Caco-2 (cell line): ENCODE results near the gene PLCG1. TPM values are rescaled to one million over a fixed set of nuclear protein-coding genes. Genes with fewer than 3 reads are reported as not detected.

Experiments used
- BruUV-seq: library from RNA; stranded (reverse); fragments of 400-500 nt; replicated peaks from 2 replicates; lab custom pipeline; 2021; lab: Mats Ljungman, UMichigan
- CTCF ChIA-PET: fragments of 300-600 bp; sonication (Branson Sonifier 250); formaldehyde crosslinking; loops from one replicate; lab custom pipeline; 2022; ENCODE audit warnings: antibody characterized with exemption; lab: Charles Lee
- POLR2A ChIA-PET: fragments of 300-600 bp; sonication (Branson Sonifier 250); formaldehyde crosslinking; loops from one replicate; lab custom pipeline; 2022; ENCODE audit warnings: antibody characterized with exemption; lab: Charles Lee
- DNase-seq, 2 experiments: peaks; one replicate each; pipeline versions ENCODE4 v3.0.0 to v3.0.0-alpha.2; 2020 to 2022
- H3K27me3 ChIP-seq: replicated peaks from 2 replicates; pipeline ENCODE4 v1.6.0; 2011; ENCODE audit warnings: low read length; ENCODE audit not compliant: control insufficient read depth, insufficient read depth
- H3K36me3 ChIP-seq: 2 replicates; pipeline ENCODE4 v1.5.1; 2011; ENCODE audit warnings: low read length; ENCODE audit not compliant: control insufficient read depth, insufficient read depth
- H3K4me1 ChIP-seq: fragments of 250-450 bp; sonication (Bioruptor Pico); 2 replicates; pipeline ENCODE4 v1.5.1; 2020; ENCODE audit warnings: mild to moderate bottlenecking
- H3K4me3 ChIP-seq: 2 replicates; pipeline ENCODE4 v1.5.1; 2011; ENCODE audit warnings: low read depth, mild to moderate bottlenecking, control low read depth, low read length
- H3K9me3 ChIP-seq: fragments of 250-450 bp; sonication (Bioruptor Pico); 2 replicates; pipeline ENCODE4 v1.5.1; 2020; ENCODE audit warnings: mild to moderate bottlenecking, moderate library complexity
- H3K27ac Mint-ChIP-seq: one replicate; pipeline ENCODE4 v1.8.0; 2022; ENCODE audit warnings: mixed read lengths; ENCODE audit not compliant: unreplicated experiment
- H3K27me3 Mint-ChIP-seq: one replicate; pipeline ENCODE4 v1.8.0; 2022; ENCODE audit warnings: mixed read lengths; ENCODE audit not compliant: insufficient read depth, unreplicated experiment
- H3K36me3 Mint-ChIP-seq: one replicate; pipeline ENCODE4 v1.8.0; 2022; ENCODE audit warnings: mild to moderate bottlenecking, mixed read lengths; ENCODE audit not compliant: insufficient read depth, unreplicated experiment
- H3K4me1 Mint-ChIP-seq: one replicate; pipeline ENCODE4 v1.8.0; 2022; ENCODE audit warnings: low read depth, mixed read lengths; ENCODE audit not compliant: unreplicated experiment
- H3K4me3 Mint-ChIP-seq: one replicate; pipeline ENCODE4 v1.8.0; 2022; ENCODE audit warnings: mild to moderate bottlenecking, moderate library complexity, mixed read lengths; ENCODE audit not compliant: unreplicated experiment
- H3K9me3 Mint-ChIP-seq: one replicate; pipeline ENCODE4 v1.8.0; 2022; ENCODE audit warnings: mixed read lengths; ENCODE audit not compliant: unreplicated experiment
- intact Hi-C: fragments of 100-400 bp; cut with micrococcal nuclease; formaldehyde crosslinking; loops from one replicate; pipeline ENCODE4 v1.10.0; 2022; ENCODE audit not compliant: unreplicated experiment
- total RNA-seq: library from RNA; stranded (reverse); gene quantifications from 2 replicates; pipeline ENCODE4 v1.2.3, GENCODE V29; 2022
- TF ChIP-seq, protein P1 (sequence below), 2 experiments: fragments of 200-600 bp in 1 of 2; IDR thresholded peaks; 1 replicate in 1 of 2; 2 replicates in 1 of 2; pipeline versions ENCODE4 v1.5.1 to v1.8.0; 2011 to 2022; ENCODE audit warnings: antibody characterized with exemption in 1 of 2, control low read depth in 1 of 2, inconsistent platforms in 1 of 2, low read depth in 1 of 2, low read length in 1 of 2, mild to moderate bottlenecking in 1 of 2, moderate library complexity in 1 of 2; ENCODE audit not compliant: insufficient read depth in 1 of 2, severe bottlenecking in 1 of 2, unreplicated experiment in 1 of 2

The PLCG1 gene
- total RNA-seq, 1 experiment from 2014 or later: 196 TPM

DNA sequence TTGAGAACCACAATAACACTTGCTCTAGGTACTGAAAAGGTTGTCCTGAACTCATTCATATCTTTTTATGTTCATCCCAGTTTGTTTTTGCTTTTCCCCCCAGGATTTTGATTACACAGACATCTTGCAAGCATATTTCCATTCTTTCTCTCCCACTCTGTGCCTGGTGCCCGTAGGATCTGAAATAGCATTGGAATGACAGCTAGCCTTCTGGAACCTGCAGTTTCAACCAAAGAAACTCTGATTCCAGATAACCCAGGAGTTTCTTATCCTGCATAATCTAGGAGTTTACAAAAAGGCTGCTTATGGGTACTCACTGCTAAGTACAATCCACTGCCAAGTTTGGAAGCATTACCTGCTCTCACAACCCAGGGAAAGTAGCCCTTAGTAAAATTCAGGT is 28.8 kb upstream of the PLCG1 start:
- H3K4me1 ChIP-seq: peaks cover 30% of the 10 kb centered on the region
- Mint-ChIP-seq H3K27ac (no peak overlapping the region), H3K9me3 (no peaks in the 10 kb centered on the region), H3K36me3 (peaks cover 80% of the 10 kb centered on the region), H3K27me3 (no peaks in the 10 kb centered on the region), H3K4me1 (peaks cover 30% of the 10 kb centered on the region), H3K4me3 (no peak overlapping the region)
- ChIA-PET POLR2A (interaction anchor here (0.6 kb wide), 1 partner anchor 209 kb away, joined by 3 read pairs; the partner anchor contains the start of gene ZHX3), CTCF (no interaction called here)
- H3K4me3 ChIP-seq: no peak overlapping the region
- H3K9me3 ChIP-seq: no peaks in the 10 kb centered on the region
- TF ChIP-seq, protein P1, sequence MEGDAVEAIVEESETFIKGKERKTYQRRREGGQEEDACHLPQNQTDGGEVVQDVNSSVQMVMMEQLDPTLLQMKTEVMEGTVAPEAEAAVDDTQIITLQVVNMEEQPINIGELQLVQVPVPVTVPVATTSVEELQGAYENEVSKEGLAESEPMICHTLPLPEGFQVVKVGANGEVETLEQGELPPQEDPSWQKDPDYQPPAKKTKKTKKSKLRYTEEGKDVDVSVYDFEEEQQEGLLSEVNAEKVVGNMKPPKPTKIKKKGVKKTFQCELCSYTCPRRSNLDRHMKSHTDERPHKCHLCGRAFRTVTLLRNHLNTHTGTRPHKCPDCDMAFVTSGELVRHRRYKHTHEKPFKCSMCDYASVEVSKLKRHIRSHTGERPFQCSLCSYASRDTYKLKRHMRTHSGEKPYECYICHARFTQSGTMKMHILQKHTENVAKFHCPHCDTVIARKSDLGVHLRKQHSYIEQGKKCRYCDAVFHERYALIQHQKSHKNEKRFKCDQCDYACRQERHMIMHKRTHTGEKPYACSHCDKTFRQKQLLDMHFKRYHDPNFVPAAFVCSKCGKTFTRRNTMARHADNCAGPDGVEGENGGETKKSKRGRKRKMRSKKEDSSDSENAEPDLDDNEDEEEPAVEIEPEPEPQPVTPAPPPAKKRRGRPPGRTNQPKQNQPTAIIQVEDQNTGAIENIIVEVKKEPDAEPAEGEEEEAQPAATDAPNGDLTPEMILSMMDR (IDR thresholded peaks at IDR 0.05; ENCODE audit: insufficient read depth in 1 of 2, low read depth in 1 of 2, low read length in 1 of 2, severe bottlenecking in 1 of 2, unreplicated experiment in 1 of 2): no peak
- no peak for DNase-seq
- BruUV-seq: no TSS peak
- H3K36me3 ChIP-seq: peaks cover 7% of the 10 kb centered on the region
- no peaks in the 10 kb centered on the region for H3K27me3 ChIP-seq
- intact Hi-C loops: no loop called here

DNA sequence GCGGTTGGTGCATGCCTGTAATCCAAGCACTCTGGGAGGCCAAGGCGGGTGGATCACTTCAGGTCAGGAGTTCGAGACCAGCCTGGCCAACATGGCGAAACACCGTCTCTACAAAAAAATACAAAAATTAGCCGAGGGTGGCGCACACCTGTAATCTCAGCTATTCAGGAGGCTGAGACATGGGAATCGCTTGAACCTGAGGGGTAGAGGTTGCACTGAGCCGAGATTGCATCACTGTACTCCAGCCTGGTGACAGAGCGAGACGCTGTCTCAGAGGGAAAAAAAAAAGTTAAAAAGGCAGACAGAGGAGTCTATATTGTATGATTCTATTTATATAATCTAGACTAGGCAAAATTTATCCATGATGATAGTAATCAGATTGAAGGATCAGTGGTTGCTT is 27.3 kb upstream of the PLCG1 start:
- Mint-ChIP-seq H3K4me1 (peaks cover 30% of the 10 kb centered on the region), H3K27ac (peak overlapping the region; percentile 91), H3K36me3 (peaks cover 81% of the 10 kb centered on the region), H3K9me3 (no peaks in the 10 kb centered on the region), H3K27me3 (no peaks in the 10 kb centered on the region), H3K4me3 (peak overlapping the region; percentile 42)
- H3K4me3 ChIP-seq: no peak overlapping the region
- H3K36me3 ChIP-seq: peaks cover 12% of the 10 kb centered on the region
- peaks cover 30% of the 10 kb centered on the region for H3K4me1 ChIP-seq
- intact Hi-C loops: loop anchor here (2.0 kb wide), 1 partner anchor 27 kb away; the partner anchor contains the start of gene PLCG1
- no TSS peak for BruUV-seq
- no peaks in the 10 kb centered on the region for H3K9me3 ChIP-seq
- ChIA-PET CTCF (interaction anchor here (1.3 to 1.5 kb wide), 2 partner anchors 147 to 231 kb away, joined by 4 to 5 read pairs; partner anchors contain the start of gene LPIN3), POLR2A (no interaction called here)
- TF ChIP-seq, protein P1 (IDR thresholded peaks at IDR 0.05; ENCODE audit: insufficient read depth in 1 of 2, low read depth in 1 of 2, low read length in 1 of 2, severe bottlenecking in 1 of 2, unreplicated experiment in 1 of 2): no peak
- no peaks in the 10 kb centered on the region for H3K27me3 ChIP-seq
- peak in 1 of 2 experiments; percentile 32 for DNase-seq

GRCh38 chr20:41110930-41111577 is 26.3 kb upstream of the PLCG1 start:
- ChIA-PET POLR2A (interaction anchor here (0.7 to 1.5 kb wide), 2 partner anchors 83 to 259 kb away, joined by 3 to 5 read pairs; partner anchors contain the start of gene TOP1), CTCF (interaction anchor here (1.3 to 2.6 kb wide), 3 partner anchors 120 to 230 kb away, joined by 4 to 10 read pairs (median 5); partner anchors contain the start of gene LPIN3)
- peak; percentile 88 to 90 for DNase-seq
- TSS peak; percentile 22 for BruUV-seq
- no peaks in the 10 kb centered on the region for H3K9me3 Mint-ChIP-seq
- no peak overlapping the region for H3K4me3 ChIP-seq
- peaks cover 85% of the 10 kb centered on the region for H3K36me3 Mint-ChIP-seq
- no peaks in the 10 kb centered on the region for H3K27me3 ChIP-seq
- peaks cover 30% of the 10 kb centered on the region for H3K4me1 ChIP-seq
- H3K27me3 Mint-ChIP-seq: no peaks in the 10 kb centered on the region
- intact Hi-C loops: loop anchor here (1.0 to 2.0 kb wide), 2 partner anchors 26 to 143 kb away; partner anchors contain the start of gene PLCG1
- H3K4me3 Mint-ChIP-seq: peak overlapping the region; percentile 42
- TF ChIP-seq, protein P1 (IDR thresholded peaks at IDR 0.05; ENCODE audit: insufficient read depth in 1 of 2, low read depth in 1 of 2, low read length in 1 of 2, severe bottlenecking in 1 of 2, unreplicated experiment in 1 of 2): no peak
- H3K27ac Mint-ChIP-seq: peak overlapping the region; percentile 91
- no peaks in the 10 kb centered on the region for H3K9me3 ChIP-seq
- H3K36me3 ChIP-seq: peaks cover 15% of the 10 kb centered on the region
- peaks cover 30% of the 10 kb centered on the region for H3K4me1 Mint-ChIP-seq
